ENCODE results near the gene TP53AIP1. TPM values are rescaled to one million over a fixed set of nuclear protein-coding genes. Genes with fewer than 3 reads are reported as not detected.
"Not testable (repeated sequence)": the region's sequence is repeated elsewhere in the genome, so short reads cannot be mapped to it uniquely, and the experiment has no call there.

TP53AIP1 gene
- polyA plus RNA-seq, 1 donor from 2014 or later = not detected

- H3K4me3 Mint-ChIP-seq = no peak overlapping the region
- H3K36me3 Mint-ChIP-seq = no peaks in the 10 kb centered on the region
- H3K4me1 Mint-ChIP-seq = peaks cover 10 to 21% (median 14%) of the 10 kb centered on the region in 3 donors
- no peaks in the 10 kb centered on the region for H3K9me3 Mint-ChIP-seq
- peaks cover 5% of the 10 kb centered on the region for H3K27me3 Mint-ChIP-seq
- no peak overlapping the region for H3K27ac Mint-ChIP-seq
Observed at GRCh38 chr11:128926000-128926399, 16.7 kb downstream of the TP53AIP1 start.

DNA sequence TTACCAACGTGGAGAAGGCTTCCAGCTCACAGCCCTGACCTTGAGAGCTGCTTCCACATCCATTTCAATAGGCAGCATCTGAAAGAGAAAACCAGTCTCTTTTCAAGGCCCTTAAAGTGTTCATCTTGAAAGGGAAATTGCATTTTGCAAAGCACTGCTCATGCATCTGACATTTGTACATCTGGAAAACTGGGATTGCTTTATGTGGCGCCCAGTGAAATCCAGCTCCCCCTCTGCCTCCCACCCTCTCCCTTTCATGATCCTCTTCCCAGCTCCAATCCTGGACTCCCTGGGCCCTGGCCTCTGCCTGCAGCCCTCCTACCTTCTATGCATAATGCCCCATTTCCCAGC, 17.4 kb downstream of the TP53AIP1 start:
- Mint-ChIP-seq H3K27ac (no peak overlapping the region), H3K9me3 (no peaks in the 10 kb centered on the region), H3K4me3 (no peak overlapping the region), H3K4me1 (peaks cover 10 to 21% (median 14%) of the 10 kb centered on the region in 3 donors), H3K27me3 (peaks cover 8% of the 10 kb centered on the region), H3K36me3 (no peaks in the 10 kb centered on the region)

- Mint-ChIP-seq H3K27me3 (peaks cover 12% of the 10 kb centered on the region), H3K4me3 (no peak overlapping the region), H3K9me3 (no peaks in the 10 kb centered on the region), H3K36me3 (no peaks in the 10 kb centered on the region), H3K27ac (no peak overlapping the region), H3K4me1 (peaks cover 10 to 21% (median 14%) of the 10 kb centered on the region in 3 donors)
Observed at GRCh38 chr11:128924510-128925249, 18.0 kb downstream of the TP53AIP1 start.

- peaks cover 15% of the 10 kb centered on the region for H3K27me3 Mint-ChIP-seq
- H3K4me1 Mint-ChIP-seq = peaks cover 7 to 19% (median 14%) of the 10 kb centered on the region in 3 donors
- H3K9me3 Mint-ChIP-seq = no peaks in the 10 kb centered on the region
- no peak overlapping the region for H3K4me3 Mint-ChIP-seq
- H3K27ac Mint-ChIP-seq = no peak overlapping the region
- H3K36me3 Mint-ChIP-seq = no peaks in the 10 kb centered on the region
Observed at GRCh38 chr11:128924104-128924503, 18.6 kb downstream of the TP53AIP1 start.

DNA sequence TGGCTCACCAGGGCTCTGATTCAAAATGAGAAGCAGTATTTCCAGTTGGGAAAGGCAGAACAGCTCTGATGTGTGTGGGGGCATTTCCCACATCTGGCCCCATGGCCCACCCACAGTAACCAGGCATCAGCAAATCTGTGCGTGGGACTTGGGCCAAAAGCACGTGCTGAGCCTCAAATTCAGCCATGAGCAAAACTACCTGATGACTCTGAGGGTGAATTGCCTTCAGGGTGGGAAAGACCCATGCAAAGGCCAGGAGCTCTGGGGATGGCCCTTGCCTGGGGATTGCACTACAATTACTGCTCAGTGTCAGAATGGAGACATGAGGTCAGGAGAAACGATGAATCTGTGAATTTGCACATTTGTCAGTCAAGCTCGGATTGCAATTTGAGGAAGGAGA, 20.9 kb downstream of the TP53AIP1 start:
- peaks cover 0 to 2% (median 0%) of the 10 kb centered on the region in 3 donors for H3K9me3 Mint-ChIP-seq
- H3K4me3 Mint-ChIP-seq = peak overlapping the region in 1 of 4 donors; percentile 28
- H3K36me3 Mint-ChIP-seq = no peaks in the 10 kb centered on the region
- peaks cover 0 to 8% (median under 1%) of the 10 kb centered on the region in 3 donors for H3K4me1 Mint-ChIP-seq
- H3K27ac Mint-ChIP-seq = no peak overlapping the region
- peaks cover 24% of the 10 kb centered on the region for H3K27me3 Mint-ChIP-seq

DNA sequence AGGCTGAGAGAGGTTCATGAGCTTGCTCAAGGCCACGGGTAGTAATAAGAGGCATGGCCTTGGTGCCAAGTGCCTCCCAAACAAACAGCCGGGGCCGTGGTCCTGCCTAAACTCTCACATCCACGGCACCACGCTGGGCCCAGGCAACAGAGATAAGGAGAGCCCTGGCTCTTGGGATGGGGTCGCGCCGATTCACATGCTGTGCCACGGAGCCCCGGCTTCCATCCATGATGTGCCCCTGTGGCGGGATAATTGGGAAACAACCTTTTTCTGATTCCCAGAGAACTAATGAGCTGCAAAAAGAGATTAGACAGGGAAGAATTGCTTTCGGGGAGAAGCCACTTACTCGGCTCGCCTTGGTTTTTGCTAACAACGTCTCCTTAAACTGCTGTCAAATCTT, 22.0 kb downstream of the TP53AIP1 start:
- H3K27me3 Mint-ChIP-seq = peaks cover 24% of the 10 kb centered on the region
- H3K4me3 Mint-ChIP-seq = no peak overlapping the region
- H3K9me3 Mint-ChIP-seq = peaks cover 0 to 4% (median 0%) of the 10 kb centered on the region in 3 donors
- H3K36me3 Mint-ChIP-seq = no peaks in the 10 kb centered on the region
- H3K4me1 Mint-ChIP-seq = peaks cover 0 to 8% (median 0%) of the 10 kb centered on the region in 3 donors
- H3K27ac Mint-ChIP-seq = no peak overlapping the region

DNA sequence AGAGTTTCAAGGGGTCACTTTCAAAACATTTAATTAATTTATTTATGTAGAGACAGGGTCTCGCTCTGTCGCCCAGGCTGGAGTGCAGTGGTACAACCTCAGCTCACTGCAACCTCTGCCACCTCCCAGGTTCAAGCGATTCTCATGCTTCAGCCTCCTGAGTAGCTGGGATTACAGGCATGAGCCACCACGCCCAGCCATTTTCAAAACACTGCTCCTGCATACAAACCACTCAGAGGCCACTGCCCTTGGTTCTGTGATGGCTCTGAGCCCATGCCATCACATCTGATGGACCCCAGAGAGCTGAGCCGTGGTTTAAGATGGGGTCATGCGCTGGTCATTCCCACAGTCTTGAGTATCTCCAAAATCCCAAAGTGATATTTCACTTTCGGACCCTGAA, 23.0 kb downstream of the TP53AIP1 start:
- H3K4me1 Mint-ChIP-seq, H3K9me3 Mint-ChIP-seq, H3K4me3 Mint-ChIP-seq, H3K27ac Mint-ChIP-seq, H3K36me3 Mint-ChIP-seq: not testable (repeated sequence)
- peaks cover 27% of the 10 kb centered on the region for H3K27me3 Mint-ChIP-seq

DNA sequence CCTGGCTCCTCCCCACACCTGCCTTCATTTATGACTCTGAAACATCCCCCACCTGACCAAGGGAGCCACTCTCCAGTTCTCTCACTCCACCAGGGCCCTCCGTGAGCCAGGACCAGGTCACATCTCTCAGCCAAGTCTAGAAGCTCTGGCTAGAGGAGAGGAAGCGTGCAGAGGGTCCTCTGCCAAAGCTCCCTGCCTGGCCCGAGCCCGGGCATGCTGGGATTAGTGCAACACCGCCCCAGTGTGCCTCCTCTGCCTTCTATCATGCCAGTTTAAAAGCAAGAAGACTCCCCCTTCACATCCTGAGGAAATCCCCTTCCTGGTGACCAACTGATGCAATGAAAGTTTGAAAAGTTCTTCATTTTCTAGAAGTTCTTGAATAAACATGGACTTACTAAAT, 23.5 kb downstream of the TP53AIP1 start:
- Mint-ChIP-seq H3K4me1 (peaks cover 0 to 8% (median 0%) of the 10 kb centered on the region in 3 donors), H3K9me3 (peaks cover 0 to 4% (median 0%) of the 10 kb centered on the region in 3 donors), H3K36me3 (peaks cover 2% of the 10 kb centered on the region), H3K27ac (peak overlapping the region in 1 of 3 donors; percentile 57), H3K27me3 (peaks cover 27% of the 10 kb centered on the region), H3K4me3 (peak overlapping the region in 1 of 4 donors; percentile 47)

GRCh38 chr11:128917144-128917724, 25.4 kb downstream of the TP53AIP1 start:
- Mint-ChIP-seq H3K36me3 (peaks cover 2% of the 10 kb centered on the region), H3K4me3 (no peak overlapping the region), H3K27ac (no peak overlapping the region), H3K4me1 (peaks cover 0 to 5% (median 0%) of the 10 kb centered on the region in 3 donors), H3K27me3 (peaks cover 27% of the 10 kb centered on the region), H3K9me3 (peaks cover 0 to 4% (median 0%) of the 10 kb centered on the region in 3 donors)

DNA sequence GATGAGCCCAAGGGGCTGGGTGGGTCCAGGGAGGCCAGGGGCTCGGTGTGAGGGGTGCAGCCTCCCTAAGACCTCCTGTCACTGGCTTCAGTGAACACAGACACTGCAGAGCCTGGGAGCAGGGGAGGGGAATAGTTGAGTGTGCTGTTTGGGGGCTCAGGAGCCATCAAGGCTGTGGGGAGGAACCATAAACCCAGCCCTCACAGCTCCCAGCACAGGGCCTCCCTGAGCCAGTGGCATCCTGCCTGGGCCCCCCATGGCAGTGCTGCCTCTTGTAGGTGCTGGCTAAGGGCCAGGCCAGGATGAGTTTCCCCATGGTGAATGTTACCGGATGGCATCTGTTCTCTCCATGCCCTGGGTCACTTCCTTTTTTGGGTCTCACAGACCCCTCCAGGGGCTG, 26.0 kb downstream of the TP53AIP1 start:
- Mint-ChIP-seq H3K4me3 (no peak overlapping the region), H3K27me3 (peaks cover 29% of the 10 kb centered on the region), H3K36me3 (peaks cover 2% of the 10 kb centered on the region), H3K4me1 (peaks cover 0 to 4% (median 0%) of the 10 kb centered on the region in 3 donors), H3K9me3 (peaks cover 0 to 4% (median 0%) of the 10 kb centered on the region in 3 donors), H3K27ac (no peak overlapping the region)

DNA sequence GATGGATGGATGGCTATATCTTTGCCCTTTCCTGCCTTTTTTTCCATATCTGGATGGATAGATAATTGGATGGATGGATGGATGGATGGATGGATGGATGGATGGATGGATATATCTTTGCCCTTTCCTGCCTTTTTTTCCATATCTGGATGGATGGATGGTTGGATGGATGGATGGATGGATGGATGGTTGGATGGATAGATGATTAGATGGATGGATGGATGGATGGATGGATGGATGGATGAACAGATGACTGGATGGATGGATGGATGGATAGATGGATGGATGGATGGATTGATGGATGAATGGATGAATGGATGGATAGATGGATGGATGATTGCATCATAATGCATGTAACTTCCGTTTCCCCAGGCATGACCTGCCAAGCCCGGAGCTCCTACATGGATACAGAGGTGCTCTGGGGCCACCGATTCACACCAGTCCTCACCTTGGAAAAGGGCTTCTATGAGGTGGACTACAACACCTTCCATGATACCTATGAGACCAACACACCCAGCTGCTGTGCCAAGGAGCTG, 26.6 kb downstream of the TP53AIP1 start:
- Mint-ChIP-seq H3K27ac (peak overlapping the region in 1 of 3 donors; percentile 91), H3K4me1 (peaks cover 0 to 4% (median 0%) of the 10 kb centered on the region in 3 donors), H3K4me3 (no peak overlapping the region), H3K9me3 (peaks cover 0 to 4% (median 0%) of the 10 kb centered on the region in 3 donors), H3K27me3 (peaks cover 32% of the 10 kb centered on the region), H3K36me3 (peaks cover 2% of the 10 kb centered on the region)

- peaks cover 29% of the 10 kb centered on the region for H3K27me3 Mint-ChIP-seq
Observed at GRCh38 chr11:128915149-128915521, 27.5 kb downstream of the TP53AIP1 start.

GRCh38 chr11:128914216-128915148, 28.2 kb downstream of the TP53AIP1 start:
- Mint-ChIP-seq H3K27me3 (peaks cover 31% of the 10 kb centered on the region), H3K27ac (no peak overlapping the region), H3K9me3 (peaks cover 0 to 4% (median 0%) of the 10 kb centered on the region in 3 donors), H3K36me3 (peaks cover 2% of the 10 kb centered on the region), H3K4me3 (no peak overlapping the region), H3K4me1 (peaks cover 0 to 4% (median 0%) of the 10 kb centered on the region in 3 donors)

More at GRCh38 chr11:128915149-128915521, 27.5 kb downstream of the TP53AIP1 start:
- Mint-ChIP-seq H3K27ac (no peak overlapping the region), H3K4me3 (peak overlapping the region in 1 of 4 donors; percentile 47), H3K4me1 (peaks cover 0 to 4% (median 0%) of the 10 kb centered on the region in 3 donors), H3K9me3 (peaks cover 0 to 4% (median 0%) of the 10 kb centered on the region in 3 donors), H3K36me3 (peaks cover 2% of the 10 kb centered on the region)

DNA sequence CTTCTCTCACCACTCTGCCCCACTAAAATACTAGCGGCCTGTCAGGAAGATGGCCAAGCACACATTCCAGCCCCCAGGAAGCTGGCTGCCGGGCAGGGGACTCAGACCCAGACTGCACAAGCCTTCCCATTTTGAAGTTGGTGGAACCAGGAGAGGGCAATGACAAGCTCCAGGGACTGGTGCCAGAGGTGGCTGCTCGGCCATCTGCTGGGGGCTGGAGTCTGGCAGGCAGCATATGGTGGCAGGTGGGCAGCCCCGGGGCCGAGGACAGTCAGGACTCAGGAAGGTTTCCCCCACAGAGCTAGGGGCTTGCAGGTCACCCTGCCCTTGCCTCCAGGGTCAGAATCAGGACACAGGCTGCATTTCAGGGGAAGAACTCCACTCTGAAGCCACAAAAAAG, 28.9 kb downstream of the TP53AIP1 start:
- Mint-ChIP-seq H3K27ac (peak overlapping the region in 1 of 3 donors; percentile 87), H3K4me1 (peaks cover 0 to 1% (median 0%) of the 10 kb centered on the region in 3 donors), H3K36me3 (peaks cover 2% of the 10 kb centered on the region), H3K27me3 (peaks cover 33% of the 10 kb centered on the region), H3K4me3 (no peak overlapping the region), H3K9me3 (peaks cover 0 to 4% (median 0%) of the 10 kb centered on the region in 3 donors)

All from IgD-negative memory B cell (primary cell).